GM18498 (cell line): ENCODE data around the gene CAPN15.

Source experiments
- ATAC-seq: cut with Tn5 transposase; IDR thresholded peaks from one replicate; pipeline ENCODE4 v1.9.1; 2021; ENCODE audit warnings: mild to moderate bottlenecking, moderate library complexity; ENCODE audit not compliant: unreplicated experiment

The CAPN15 gene

GRCh38 chr16:540645-541340, 13.3 kb downstream of the CAPN15 start:
- no peak for ATAC-seq

DNA sequence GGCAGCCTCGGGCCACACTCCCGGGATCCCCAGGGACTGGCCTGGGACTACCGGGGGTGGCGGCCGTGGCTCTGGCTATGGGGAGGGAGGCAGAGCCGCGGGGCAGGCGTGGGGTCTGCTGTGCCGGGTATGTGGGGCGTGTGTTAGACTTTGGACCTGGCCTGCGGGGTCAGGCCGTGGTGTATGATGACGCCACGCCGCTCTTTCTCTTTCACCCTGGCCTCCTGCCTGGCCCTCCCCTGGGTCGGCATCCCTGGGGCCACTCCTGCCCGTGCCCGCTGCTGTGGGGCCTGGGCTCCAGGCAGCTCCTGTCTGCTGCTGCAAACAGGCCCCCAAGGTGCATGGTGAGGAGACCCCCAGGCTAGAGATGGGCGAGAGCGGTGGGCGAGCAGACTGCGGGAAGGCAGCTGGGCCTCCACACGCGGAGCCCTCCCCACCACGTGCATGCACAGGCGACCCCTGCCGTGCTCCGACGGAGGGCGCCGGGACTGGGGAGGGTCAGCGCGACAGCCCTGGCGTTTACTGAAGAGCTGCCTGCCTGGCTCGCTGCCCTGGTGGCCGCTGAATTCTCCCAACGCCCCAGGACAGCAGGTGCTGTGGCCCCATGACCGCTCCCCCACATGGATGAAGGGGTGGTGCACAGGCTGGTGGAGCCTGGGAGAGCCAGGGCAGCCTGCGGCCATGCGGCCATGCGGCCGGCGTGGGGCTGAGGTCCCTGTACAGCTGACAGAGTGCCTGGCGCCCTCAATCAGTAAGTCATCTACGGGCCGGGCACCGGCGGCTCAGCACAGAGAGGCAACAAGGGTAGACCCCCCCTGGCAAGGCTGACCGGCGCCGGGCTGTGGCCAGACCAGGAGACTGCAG, 16.0 kb downstream of the CAPN15 start:
- ATAC-seq = no peak

DNA sequence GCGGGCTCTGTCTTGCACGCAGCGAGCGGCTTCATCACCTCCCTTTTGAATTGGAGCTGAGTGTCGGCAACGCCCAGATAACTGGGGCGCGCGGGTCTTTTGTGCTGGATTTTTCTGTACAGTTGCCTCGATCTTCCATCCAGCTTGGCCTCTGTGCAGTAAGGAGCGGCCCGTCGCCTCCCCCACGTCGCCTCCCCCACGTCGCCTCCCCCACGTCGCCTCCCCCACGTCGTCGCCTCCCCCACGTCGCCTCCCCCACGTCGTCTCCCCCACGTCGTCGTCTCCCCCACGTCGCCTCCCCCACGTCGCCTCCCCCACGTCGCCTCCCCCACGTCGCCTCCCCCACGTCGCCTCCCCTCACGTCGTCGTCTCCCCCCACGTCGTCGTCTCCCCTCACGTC, 17.0 kb downstream of the CAPN15 start:
- no peak for ATAC-seq

GRCh38 chr16:546909-547770, 19.6 kb downstream of the CAPN15 start:
- no peak for ATAC-seq

- no peak for ATAC-seq
Observed at GRCh38 chr16:548586-548985, 21.1 kb downstream of the CAPN15 start.

DNA sequence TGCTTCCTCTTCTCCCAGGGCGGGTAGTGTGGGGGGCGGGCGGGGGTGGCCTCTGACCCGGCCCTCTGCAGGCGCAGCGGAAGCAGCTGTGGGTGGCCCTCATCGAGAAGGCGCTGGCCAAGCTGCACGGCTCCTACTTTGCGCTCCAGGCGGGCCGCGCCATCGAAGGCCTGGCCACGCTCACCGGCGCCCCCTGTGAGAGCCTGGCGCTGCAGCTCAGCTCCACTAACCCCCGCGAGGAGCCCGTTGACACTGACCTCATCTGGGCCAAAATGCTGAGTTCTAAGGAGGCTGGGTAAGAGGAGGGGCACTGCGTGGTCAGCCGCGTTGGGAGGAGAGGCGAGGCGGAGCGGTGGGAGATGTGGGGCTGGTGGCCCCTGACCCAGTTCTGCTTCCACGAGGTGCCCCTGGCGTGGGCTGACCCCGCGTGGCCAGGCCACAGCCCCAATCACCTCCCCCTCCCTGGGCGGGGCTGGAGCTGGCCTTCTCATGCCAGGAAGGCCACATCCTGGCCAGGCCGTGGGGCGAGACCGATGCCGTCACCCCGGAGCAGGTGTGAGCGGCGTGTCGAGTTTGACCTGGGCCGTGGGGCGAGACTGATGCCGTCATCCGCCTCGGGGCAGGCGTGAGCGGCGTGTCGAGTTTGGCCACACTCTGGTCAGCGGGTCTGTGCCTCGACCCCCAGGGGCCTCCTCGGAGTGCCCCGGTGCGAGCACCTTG, 22.2 kb downstream of the CAPN15 start:
- ATAC-seq = no peak

- no peak for ATAC-seq
Observed at GRCh38 chr16:551210-551609, 23.7 kb downstream of the CAPN15 start.

GRCh38 chr16:552171-552570, 24.7 kb downstream of the CAPN15 start:
- no peak for ATAC-seq

DNA sequence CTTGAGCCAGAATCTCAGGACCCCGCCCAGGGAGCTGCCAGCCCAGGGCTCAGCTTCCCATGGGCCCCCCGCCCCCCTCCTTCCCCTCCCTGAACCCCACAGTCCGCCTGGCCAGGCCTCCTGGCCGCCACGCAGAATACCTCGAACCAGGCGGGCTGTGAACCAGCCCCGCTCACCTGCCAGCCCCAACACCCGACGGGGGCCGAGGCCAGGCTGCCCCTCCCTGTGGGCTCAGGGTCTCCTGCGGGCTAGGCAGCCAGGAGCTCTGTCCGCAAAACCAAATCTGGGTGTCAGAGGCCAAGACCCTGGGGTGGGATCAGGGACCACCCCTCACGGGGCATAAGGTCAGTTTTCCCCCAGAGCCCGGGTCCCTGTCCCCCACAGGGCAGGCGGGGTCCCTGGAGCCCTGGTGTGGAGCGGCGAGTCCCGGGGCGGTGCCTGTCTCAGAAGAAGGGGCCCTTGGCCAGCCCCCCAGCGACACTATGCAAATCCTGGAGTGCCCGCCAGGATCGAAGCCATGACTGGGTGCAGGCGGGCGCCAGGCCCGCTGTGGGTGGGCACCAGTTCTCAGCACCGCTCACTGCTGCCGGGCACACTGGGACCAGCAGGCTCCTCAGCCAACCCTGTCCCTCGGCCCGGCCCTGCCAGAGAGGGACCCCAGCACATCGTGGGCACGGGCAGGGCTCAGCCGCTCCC, 26.2 kb downstream of the CAPN15 start:
- no peak for ATAC-seq

- ATAC-seq = no peak
Observed at GRCh38 chr16:554297-554621, 26.7 kb downstream of the CAPN15 start.

- ATAC-seq = no peak
Observed at GRCh38 chr16:554640-555365, 27.3 kb downstream of the CAPN15 start.

DNA sequence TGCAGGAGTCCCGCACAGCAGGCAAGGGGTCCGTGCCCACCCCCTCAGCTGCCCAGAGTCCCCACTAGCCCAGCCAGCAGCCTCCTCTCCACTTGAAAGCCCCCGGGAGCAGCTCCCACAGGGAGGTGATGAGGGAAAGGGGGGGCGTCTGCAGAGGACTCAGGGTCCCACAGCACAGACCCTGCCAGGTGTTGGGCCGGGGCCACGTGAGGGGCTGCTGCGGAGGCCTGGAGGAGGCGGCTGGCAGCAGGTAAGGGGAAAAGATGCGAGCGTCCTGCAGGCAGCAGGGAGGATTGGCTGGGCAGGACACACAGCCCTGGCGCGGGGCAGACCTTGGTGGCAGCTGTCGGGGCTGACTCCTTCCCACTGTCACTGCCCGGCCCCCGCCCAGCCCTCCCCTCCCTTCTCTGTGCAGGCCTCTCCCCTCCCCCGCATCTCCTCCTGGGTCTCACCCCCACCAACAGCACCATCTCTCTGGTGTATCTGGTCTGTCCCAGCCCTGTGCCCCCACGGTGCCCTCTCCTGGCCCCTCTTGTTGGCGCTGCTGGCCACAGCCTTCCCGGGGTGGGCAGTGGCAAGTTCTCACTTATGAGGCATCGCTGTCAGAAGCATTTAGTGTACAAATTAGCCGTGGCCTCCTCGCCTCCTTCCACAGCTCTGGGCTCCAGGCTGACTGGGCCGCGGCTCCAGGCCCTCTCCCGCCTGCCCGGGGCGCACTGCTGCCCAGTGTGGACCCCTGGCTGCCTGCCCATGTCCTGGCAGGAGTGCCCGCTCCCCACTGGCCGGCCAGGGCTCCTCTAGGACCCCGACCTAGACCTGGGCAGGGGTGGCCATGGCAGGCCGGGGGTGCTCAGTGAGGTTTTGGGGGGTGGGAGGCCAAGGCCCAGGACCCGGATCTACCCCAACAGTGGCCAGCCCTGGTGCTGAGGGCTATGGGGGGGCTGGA, 28.3 kb downstream of the CAPN15 start:
- no peak for ATAC-seq

- ATAC-seq = no peak
Observed at GRCh38 chr16:556474-557173, 29.1 kb downstream of the CAPN15 start.

GRCh38 chr16:557463-558297, 30.2 kb downstream of the CAPN15 start:
- no peak for ATAC-seq

- no peak for ATAC-seq
Observed at GRCh38 chr16:558298-559020, 30.9 kb downstream of the CAPN15 start.

DNA sequence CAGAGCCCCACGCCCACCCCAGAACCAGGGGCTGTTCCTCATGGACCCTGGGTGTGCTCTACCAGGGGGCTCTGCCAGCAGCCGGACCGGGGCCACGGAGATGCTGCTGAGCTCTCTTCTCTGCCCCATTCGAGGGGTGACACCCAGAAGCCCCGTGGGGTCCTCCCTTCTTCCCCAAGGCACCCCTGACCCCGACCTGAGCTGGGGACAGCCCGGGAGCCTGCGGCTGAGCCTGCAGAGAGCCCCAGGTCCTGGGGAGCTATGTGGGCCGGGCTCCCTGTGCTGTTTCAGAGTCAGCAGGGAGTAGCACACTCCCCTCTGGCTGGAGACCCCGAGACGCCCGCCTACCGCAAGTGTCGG, 31.5 kb downstream of the CAPN15 start:
- ATAC-seq = no peak
